Choroid plexus epithelial cell (primary cell): Measurements from ENCODE around the gene CYS1.

Experiments
- DNase-seq: peaks from one replicate; pipeline ENCODE4 v3.0.0-alpha.2; 2010; ENCODE audit warnings: low read depth
- H3K4me3 ChIP-seq: 2 replicates; pipeline ENCODE4 v1.5.1; 2011; ENCODE audit warnings: low read depth, mild to moderate bottlenecking, control low read depth, low read length, moderate library complexity
- CTCF ChIP-seq: conservative IDR thresholded peaks from 2 replicates; pipeline ENCODE4 v1.5.1; 2011; ENCODE audit warnings: low read depth, mild to moderate bottlenecking, control low read depth, inconsistent platforms, low read length, moderate library complexity

CYS1 gene

GRCh38 chr2:10085043-10085667 is 4.9 kb upstream of the CYS1 start:
- no peak for TF ChIP-seq CTCF
- no peak for DNase-seq
- no peak overlapping the region for H3K4me3 ChIP-seq

DNA sequence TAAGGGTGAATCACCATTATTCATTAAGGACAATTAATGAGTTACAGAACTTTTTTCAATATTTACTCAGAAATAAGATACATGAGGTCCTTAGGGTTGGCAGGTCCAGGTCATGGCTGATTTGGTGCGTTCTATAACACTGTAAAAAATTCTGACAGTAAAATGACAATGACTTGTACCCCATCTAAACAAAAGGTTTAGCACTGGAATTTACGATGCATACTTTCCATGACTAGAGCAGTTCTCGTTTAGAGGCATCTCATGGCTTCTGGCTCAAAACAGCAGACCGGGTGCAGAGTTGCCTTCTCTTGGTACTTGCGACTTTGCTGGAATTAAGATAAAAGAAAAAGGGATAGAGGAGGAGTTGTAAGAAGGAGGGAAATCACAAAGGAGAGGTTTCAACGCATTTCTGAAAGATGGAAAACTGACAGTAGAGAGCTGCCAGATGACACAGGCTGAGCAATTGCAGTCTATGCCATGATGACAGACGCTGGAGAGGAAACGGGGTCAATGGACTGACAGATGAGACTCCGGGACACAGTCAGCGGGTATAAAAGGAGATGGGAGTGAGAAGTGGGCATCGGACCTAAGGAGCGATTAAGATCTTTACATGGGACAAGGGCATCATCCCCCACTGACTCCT is 4.1 kb upstream of the CYS1 start:
- no peak overlapping the region for H3K4me3 ChIP-seq
- no peak for DNase-seq
- TF ChIP-seq CTCF, result no peak

DNA sequence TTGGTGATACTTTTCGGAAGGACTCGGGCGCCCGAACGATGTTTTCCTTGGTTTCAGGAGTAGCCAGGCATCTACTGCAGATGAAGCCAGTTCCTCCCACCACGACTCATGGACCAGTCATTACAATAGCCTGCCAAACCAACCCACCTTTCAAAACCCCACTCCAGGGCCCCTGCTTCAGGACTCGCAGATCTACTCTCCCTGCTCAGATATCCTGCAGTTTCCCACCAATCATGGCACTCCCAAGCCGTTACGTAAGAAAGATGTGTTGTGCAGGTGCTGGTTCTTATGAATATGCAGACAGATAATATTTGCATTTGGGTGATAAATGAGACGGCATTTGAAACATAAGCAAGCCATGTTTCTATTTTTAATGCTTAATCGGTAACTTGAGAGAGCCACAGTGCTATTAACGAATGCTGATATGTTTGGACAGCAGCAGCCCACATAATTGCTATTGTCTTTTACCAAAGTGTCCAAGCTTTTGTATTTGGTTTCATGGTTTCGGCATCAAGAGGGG is 3.5 kb upstream of the CYS1 start:
- no peak for TF ChIP-seq CTCF
- DNase-seq, result no peak
- no peak overlapping the region for H3K4me3 ChIP-seq

DNA sequence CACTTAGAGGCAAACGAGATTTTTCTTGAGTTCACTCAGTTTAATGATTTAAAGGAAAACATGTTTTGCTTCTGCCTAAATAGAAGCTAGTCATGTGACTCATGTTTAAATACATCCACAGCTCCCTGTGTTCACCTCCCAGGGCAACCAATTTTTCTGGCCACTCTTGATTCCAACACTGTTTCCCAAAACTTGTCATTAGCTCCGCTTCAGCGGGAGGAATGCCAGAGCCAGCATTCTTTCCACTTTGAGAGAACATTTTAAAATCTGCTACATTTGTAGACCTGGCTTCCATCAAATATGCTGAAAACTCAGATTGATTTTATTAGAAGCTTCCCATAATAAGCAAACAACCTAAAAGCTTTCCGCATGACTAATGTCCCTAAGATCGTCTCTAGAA is 2.8 kb upstream of the CYS1 start:
- DNase-seq, result no peak
- no peak overlapping the region for H3K4me3 ChIP-seq
- no peak for TF ChIP-seq CTCF

GRCh38 chr2:10080536-10081304 is 509 bp upstream of the CYS1 start:
- TF ChIP-seq CTCF, result no peak
- H3K4me3 ChIP-seq, result peak overlapping the region; percentile 50
- peak; percentile 28 for DNase-seq

DNA sequence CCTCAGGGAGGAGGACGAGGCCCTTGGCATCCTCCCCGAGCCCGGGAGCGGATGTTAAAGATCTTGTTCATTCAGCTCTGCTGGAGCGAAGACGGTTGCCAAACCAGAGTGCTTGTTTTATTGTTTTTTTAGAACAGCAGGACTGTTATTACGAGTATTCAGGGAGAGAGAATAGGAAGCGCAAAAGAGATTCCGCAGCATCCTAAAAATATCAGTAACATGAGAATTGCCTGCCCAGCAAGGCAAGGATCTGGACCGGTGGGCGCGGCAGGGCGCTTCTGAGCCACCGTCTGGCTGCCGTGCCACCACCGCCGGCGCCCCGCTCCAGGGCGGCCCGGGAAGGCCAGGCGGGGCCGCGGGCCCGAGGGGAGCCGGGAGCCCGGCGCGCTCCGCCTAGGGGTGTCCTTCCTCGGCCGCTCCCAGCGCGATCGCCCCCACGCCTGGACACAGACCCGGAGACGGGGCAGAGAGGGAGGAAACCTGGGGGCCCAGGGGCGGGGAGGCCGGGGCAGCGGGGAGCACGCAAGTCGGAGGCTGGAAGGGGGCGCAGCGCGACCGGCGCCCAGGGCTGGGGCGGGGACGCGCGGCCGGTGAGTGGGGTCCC is 843 bp downstream of the CYS1 start:
- peak overlapping the region; percentile 50 for H3K4me3 ChIP-seq
- no peak for TF ChIP-seq CTCF
- peak; percentile 84 for DNase-seq
